SKM-1 treated with dmso at 0.1 percent for 144 hours (cell line): ENCODE results near the gene ATL2.
"Not testable (repeated sequence)": the region's sequence is repeated elsewhere in the genome, so short reads cannot be mapped to it uniquely, and the experiment has no call there.

Source experiments
- DNase-seq: peaks from one replicate; lab custom pipeline; 2025; ENCODE audit not compliant: unreplicated experiment; lab: John Stamatoyannopoulos, UW

ATL2 gene

GRCh38 chr2:38277245-38278116 lies 99.6 kb downstream of the ATL2 start:
- no peak for DNase-seq

GRCh38 chr2:38274286-38275276 lies 102.5 kb downstream of the ATL2 start:
- peak; percentile 84 for DNase-seq

DNA sequence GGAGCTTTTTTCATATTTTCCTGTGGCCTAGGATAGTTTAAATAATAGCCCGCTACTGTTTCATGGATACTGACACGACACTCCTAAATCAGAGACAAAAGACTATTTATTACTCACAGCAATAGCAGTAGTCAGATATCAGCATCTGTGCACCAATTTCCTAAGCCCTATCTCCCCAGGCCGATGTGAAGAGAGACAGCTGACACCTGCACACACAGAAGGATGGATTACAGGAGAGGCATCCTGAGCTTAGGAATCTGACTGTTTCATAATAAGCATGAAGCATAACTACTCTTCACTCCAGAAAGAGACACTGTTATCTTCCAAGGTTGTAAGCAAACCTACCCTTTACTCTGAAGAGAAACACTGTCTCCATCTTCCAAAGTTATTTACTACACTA lies 105.4 kb downstream of the ATL2 start:
- no peak for DNase-seq

GRCh38 chr2:38269421-38269820 lies 107.7 kb downstream of the ATL2 start:
- no peak for DNase-seq

- DNase-seq: no peak
These were observed 108.3 kb downstream of the ATL2 start for GRCh38 chr2:38268691-38269327.

DNA sequence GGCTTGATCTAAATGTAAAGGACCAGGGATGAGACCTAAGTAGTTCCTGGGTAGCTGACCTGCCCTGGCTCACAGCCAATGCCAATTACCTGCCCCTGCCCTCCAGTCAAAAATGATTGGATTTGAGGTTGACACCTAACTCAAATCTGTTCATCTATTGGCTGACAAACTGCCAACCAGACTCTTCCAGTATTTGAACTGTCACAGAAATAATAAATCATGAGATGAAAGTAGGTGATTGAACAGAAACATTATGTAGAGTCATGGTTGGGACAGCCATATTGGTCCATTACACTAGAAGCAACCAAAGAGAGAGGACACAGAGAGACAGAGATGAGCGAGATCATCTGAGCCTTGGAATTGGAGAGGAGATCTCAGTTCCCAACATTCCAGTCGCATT lies 109.1 kb downstream of the ATL2 start:
- no peak for DNase-seq

- DNase-seq: no peak
These were observed 109.7 kb downstream of the ATL2 start for GRCh38 chr2:38267270-38267925.

DNA sequence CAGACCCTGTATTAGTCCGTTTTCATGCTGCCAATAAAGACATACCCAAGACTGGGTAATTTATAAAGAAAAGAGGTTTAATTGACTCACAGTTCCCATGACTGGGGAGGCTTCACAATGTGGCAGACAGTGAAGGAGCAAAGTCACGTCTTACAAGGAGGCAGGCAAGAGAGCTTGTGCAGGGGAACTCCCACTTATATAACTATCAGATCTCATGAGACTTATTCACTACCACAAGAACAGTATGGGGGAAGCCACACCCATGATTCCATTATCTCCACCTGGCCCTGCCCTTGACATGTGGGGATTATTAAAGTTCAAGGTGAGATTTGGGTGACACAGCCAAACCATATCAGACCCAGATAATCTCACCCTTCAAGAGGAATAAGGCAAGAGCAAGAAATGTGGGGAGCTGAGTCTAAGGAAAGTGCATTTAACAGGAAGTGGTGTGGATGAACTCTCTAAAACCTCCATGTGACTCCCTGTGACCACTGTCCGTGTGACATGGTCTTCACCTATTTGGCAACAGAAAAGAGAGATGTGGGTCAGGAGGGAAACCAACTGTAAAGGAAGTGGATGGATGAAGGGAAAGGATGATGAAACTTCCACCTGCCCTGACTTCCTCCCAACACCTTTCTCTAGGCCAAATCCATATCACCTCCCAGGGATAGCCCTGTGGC lies 110.6 kb downstream of the ATL2 start:
- DNase-seq: peak; percentile 57

GRCh38 chr2:38265461-38265860 lies 111.6 kb downstream of the ATL2 start:
- DNase-seq: no peak

GRCh38 chr2:38264396-38265221 lies 112.5 kb downstream of the ATL2 start:
- peak; percentile 93 for DNase-seq

- no peak for DNase-seq
These were observed 113.8 kb downstream of the ATL2 start for GRCh38 chr2:38263293-38263692.

- DNase-seq: no peak
These were observed 114.8 kb downstream of the ATL2 start for GRCh38 chr2:38262069-38262871.

- no peak for DNase-seq
These were observed 115.5 kb downstream of the ATL2 start for GRCh38 chr2:38261569-38262068.

DNA sequence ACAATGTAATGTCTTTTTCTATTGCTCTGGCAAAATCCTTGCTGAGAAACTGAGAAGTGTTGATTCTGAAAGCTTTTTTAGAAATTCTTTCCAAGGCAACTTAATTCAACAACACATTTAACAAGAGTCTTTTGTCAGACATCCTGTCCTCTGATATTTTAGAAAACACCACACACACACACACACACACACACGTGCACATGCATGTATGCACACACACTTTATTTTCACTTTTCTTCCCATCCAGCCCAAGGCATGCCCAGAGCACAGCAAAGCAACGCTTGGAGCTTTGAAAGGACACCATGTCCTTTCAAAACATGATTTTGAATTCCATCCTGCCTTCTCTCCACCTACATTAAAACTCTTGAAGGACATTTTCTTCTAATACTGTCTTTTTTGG lies 116.1 kb downstream of the ATL2 start:
- no peak for DNase-seq

- DNase-seq: no peak
These were observed 116.6 kb downstream of the ATL2 start for GRCh38 chr2:38260469-38260868.

DNA sequence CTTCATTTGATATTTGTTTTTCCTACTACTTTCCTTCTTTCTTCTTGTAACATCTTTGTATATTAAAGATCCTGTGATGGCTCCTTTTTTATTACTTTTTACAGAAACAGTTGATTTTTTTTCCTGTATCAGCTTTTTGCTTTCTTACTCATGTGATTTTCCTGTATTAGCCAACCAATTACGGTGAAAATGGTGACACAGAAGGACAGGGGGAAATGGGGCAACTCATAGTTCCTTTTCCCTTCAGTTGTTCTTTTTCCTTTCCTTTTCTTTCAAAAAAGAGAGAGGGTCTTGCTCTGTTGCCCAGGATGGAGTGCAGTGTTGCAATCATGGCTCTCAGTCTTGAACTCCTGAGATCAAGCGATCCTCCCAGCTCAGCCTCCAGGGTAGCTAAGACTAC lies 117.8 kb downstream of the ATL2 start:
- DNase-seq: no peak

- not testable (repeated sequence) for DNase-seq
These were observed 119.4 kb downstream of the ATL2 start for GRCh38 chr2:38257680-38258079.

DNA sequence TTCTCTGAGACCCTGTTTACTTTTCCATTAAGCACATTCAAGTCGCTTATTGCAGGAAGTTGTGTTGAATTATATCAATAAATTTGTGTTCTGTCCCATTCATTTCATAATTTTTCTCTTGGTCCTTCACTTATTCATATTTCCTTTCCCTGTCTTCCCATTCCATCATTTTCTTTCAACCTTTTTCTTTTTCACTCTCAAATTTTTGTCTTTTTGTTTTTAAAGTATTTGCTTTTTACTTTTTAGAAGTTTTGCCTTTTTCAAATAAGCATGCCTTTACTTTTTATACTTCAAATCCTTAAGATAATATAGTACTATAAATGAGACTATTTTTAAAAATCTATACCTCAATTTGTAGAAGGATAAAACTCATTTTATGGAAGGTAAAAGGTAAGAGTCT lies 120.5 kb downstream of the ATL2 start:
- DNase-seq: no peak
